GM18505 (cell line): ENCODE data around the gene MANBA.
"Not testable (repeated sequence)": the region's sequence is repeated elsewhere in the genome, so short reads cannot be mapped to it uniquely, and the experiment has no call there.

Experiments
- ATAC-seq: cut with Tn5 transposase; IDR thresholded peaks from one replicate; pipeline ENCODE4 v1.9.1; 2021; ENCODE audit not compliant: unreplicated experiment
- POLR2A ChIP-seq: IDR thresholded peaks from 4 replicates; pipeline ENCODE4 v1.6.1; 2011; ENCODE audit warnings: borderline replicate concordance; ENCODE audit not compliant: insufficient read depth, insufficient read length; ENCODE audit errors: extremely low read depth

MANBA gene

DNA sequence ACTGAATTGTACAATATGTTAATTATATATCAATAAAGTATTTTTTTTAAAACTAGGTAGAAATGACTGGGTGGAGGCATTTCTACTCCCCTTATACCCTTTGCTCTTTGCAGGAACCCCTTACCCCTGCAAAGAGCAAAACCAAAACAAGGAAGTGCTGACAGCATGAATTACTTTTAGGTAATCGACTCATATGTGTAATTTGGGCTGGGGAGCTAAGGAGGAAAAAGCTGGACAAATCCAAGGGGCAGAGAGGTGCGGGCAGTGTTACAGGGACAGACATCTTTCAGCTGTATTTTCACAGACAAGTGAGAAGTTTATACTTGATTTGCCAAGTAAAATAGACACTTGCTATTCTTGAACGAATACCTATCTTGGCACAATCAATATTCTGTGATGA lies 35.5 kb downstream of the MANBA start:
- TF ChIP-seq POLR2A, result no peak
- no peak for ATAC-seq

DNA sequence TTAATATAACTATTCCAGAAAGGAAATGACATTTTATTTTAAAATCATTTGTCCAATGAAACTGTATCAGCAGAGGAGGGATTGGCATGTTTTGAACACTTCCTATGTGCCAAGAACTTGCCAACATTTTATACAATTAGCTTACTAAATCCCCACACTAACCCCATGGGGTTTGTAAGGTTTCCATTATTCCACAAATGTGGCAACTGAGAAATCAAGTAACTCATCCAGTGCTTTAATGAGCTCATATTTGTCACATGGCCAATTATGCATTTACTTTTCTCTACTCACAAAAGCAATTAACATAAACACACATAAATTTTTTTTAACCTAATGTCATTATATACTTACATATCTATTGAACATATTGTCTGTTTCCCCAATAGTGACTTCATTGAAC lies 37.3 kb downstream of the MANBA start:
- ATAC-seq, result no peak
- TF ChIP-seq POLR2A, result no peak

DNA sequence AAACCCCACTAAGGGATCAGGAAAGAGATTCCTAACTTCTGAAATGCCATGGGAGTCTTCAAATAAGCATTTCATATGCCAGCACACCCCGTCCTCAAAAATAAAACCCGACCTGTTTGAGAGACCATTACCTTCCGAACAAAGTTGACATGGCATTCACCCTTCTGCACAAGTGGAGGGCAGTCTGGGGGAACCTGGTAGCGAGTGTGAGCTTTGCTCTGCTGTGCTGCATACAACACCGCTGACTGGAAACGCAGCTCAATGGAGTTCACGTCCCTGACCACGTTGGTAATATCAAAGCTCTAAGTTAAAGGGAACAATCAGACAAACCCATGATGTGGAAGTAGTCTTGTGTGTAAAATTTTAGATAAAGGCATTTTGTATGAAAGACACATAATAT lies 38.0 kb downstream of the MANBA start:
- no peak for ATAC-seq
- TF ChIP-seq POLR2A, result no peak

DNA sequence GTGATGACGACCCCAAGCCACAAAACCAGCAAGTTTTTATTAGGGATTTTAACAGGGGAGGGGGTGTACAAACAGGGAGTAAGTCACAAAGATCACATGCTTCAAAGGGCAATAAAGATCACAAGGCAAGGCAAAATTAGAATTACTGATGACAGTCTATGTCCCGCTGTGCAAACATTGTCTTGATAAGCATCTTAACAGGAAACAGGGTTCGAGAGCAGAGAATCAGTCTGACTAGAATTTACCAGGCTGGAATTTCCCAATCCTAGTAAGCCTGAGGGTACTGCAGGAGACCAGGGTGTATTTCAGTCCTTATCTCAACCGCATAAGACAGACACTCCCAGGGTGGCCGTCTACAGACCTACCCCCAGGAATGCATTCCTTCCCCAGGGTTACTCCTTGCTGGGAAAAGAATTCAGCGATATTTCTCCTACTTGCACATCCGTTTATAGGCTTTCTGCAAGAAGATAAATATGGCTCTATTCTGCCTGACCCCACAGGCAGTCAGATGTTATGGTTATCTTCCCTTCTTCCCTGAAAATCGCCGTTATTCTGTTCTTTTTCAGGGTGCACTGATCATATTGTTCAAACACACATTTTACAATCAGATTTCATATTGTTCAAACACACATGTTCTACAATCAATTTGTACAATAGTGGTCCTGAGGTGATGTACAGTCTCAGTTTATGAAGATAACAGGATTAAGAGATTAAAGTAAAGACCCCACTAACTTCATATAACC lies 41.8 kb downstream of the MANBA start:
- not testable (repeated sequence) for ATAC-seq

DNA sequence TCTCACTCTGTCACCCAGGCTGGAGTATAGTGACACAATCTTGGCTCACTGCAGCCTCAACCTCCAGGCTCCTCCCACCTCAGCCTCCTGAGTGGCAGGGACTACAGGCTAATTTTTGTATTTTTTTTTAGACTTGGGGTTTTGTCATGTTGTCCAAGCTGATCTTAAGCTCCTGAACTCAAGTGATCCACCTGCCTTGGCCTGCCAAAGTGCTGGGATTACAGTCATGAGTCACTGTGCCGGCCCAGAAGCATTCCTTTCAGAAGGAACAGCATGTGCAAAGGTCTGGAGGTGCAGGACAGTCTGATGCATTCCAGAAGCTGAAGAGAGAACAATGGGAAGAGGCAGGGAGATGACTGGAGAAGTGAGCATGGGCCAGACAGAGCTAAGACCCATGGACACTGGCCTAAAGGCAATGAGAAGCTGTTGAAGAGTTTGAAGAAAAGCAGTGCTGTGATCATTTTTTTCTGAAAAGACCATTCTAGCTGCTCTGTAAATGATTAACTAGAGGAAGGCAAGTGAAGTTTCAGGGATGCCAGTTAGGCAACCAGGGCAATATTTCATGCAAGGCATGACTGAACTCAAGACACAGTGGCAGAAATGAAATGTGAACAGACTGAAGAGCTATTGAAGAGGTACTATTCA lies 43.2 kb downstream of the MANBA start:
- ATAC-seq, result no peak
- no peak for TF ChIP-seq POLR2A

DNA sequence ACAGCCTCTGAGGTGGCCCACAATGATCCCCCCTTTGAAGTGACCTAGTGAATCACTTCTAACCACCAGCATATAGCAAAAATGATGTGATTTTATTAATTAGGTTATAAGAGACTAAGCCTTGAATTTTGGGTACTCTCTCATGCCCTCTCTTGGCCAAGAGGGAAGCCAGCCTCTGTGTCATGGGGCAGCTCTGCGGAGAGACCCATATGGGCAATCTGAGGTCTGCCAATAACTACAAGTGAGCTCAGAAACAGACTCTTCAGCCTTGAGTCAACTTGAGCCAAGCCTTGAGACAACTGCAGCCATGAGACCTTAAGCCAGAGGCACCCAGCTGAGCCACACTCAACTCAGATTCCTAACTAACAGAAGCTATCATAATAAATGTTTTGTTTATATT lies 45.7 kb downstream of the MANBA start:
- TF ChIP-seq POLR2A, result no peak
- ATAC-seq, result no peak

DNA sequence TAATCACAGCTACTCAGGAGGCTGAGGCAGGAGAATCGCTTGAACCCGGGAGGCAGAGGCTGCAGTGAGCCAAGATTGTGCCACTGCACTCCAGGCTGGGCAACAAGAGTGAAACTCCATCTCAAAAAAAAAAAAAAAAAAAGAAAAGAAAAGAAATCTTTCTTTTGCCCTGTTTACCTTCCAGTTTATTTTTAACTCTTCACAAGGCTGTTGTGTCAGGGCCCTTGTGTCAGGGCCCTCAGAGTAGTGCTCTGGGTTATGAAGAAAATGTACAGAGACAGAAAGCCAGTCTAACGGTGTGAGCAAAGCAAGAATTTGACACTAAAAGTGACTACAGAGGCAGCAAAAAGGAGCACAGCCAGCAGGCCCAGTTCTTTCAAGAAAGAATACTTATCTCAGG lies 47.0 kb downstream of the MANBA start:
- ATAC-seq, result not testable (repeated sequence)

DNA sequence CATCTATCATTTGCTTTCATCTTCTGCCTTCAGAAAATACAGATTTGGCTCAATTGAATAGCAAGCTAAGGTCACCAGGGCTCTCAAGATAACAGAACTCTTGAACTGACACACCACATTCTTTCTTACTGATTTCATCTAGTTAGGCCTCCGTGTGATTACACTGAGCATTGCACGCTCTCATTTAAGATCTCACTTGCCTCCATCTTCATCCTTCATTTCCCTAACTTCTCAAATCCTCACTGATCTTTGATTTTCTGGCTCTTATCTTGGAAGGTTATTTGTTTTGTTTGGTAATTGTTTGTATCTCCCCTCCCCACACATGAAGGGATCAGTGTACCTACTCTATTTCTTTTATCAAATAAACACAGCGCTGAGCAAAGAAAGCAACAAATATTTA lies 47.7 kb downstream of the MANBA start:
- no peak for ATAC-seq
- TF ChIP-seq POLR2A, result no peak

DNA sequence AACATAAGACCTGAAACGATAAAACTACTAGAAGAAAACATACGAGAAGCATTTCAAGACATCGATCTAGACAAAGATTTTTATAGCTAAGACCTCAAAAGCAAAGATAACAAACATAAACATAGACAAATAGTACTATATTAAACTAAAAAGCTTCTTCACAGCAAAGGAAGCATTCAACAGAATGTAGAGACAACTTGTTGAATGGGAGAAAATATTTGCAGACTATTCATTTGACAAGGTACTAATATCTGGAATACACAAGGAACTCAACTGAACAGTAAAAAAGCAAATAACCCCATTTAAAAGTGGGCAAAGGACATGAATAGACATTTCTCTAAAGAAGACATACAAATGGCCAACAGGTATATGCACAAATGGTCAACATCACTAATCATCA lies 49.8 kb downstream of the MANBA start:
- ATAC-seq, result no peak
- TF ChIP-seq POLR2A, result no peak

DNA sequence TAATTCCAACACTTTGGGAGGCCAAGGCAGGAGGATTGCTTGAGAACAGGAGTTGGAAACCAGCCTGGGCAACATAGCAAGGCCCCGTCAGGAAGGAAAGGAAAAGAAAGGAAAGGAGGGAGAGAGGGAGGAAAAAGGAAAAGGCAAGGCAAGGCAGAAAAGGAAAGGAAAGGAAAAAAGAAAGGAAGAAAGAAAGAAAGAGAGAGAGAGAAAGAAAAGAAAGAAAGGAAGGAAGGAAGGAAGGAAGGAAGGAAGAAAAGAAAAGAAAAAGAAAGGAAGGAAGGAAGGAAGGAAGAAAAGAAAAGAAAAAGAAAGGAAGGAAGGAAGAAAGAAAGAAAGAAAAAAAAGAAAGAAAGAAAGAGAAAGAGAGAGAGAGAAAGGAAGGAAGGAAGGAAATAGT lies 51.7 kb downstream of the MANBA start:
- not testable (repeated sequence) for ATAC-seq

DNA sequence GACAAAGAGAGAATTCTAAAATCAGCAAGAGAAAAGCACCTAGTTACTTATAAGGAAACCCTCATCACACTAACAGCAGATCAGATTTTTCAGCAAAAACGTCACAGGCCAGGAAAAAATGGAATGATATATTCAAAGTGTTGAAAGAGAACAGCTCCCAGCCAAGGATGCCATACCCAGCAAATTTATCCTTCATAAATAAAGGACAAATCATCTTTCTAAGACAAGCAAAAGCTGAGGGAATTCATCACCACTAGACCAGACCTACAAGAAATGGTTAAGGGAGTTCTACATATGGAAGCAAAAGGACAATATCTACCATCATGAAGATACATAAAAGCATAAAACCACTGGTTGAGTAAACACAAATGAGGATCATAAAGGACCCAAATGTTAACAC lies 53.6 kb downstream of the MANBA start:
- ATAC-seq, result no peak
- no peak for TF ChIP-seq POLR2A

DNA sequence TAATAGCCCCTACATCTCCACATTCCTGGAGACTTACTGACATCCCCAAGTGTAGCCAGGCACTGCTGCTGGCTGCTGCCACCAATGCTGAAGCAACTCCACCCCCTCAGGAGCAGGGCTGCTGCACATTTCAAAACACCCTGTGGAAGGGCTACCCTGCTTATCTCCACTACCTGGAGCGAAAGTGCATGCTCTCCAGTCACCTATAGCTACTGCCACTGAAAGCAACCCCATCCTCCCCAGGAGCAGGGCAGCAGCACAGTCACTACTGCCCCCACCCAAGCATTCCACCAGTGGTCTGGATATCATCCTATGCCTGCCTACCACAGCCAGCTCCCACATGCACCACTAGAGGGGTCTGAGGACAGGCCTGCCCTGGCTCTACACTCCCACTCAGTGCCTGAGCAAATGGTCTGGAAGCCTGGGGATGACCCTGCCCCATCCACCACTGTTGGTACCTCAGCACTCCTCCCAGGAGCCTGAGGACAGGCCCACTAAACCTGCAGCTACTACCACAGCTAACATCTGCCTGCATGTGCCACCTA lies 55.3 kb downstream of the MANBA start:
- TF ChIP-seq POLR2A, result no peak
- no peak for ATAC-seq

DNA sequence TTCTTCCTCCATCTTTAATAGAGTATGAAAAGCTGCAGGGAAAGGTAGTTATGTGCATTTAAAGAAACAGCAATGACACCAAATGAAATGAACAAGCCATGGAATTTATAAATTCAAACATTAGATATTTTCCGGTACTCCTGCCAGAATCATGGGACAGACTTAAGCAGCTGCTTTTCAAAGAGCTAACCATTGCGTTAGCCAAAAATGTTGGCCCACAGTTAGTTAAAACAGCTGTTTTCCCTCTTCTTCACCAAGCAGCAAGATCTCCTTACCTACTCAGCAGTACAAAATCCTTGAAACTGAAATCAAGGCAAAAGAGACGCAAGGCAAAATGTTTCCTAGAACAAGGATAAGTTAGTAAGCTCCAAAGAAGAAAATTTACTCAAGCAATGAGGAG lies 64.0 kb downstream of the MANBA start:
- no peak for ATAC-seq
- TF ChIP-seq POLR2A, result no peak

DNA sequence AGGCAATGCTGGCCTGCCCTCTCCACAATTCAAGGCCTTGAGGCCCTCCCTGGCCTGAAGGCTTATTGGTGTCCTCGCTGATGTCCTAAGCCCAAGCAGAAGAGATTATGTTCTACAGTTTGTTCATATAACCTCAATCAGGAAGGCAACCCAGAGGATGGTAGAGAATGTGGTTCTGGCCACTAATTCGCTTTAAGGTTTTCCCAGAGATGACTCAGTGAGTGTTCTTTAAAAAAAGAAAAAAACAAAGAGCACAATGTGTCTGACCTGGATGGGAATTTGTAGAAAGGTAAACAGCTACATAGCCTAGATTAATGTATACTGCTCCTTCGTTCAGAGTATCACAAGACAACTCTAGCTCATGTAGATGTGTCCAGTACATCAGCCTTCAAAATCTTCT lies 66.0 kb downstream of the MANBA start:
- no peak for ATAC-seq
- TF ChIP-seq POLR2A, result no peak

DNA sequence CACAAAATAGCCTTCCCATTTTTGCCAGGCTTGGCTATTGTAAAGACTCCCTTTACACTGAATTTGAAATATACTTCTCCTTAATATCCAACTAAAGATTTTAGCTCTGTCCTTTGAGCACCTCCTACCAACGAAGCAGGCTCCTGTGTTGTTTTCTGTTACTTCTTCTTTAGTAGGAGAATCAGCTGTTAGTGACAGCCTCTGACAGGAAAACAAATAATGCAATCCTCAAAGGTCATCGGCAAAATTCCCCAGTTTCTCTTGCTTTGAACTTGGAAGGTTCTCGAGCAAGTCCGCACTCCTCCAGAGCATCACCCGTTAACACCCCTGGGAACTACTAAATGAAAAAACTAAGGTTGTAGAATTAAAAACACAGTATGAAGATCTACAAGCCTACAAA lies 66.9 kb downstream of the MANBA start:
- ATAC-seq, result no peak
- TF ChIP-seq POLR2A, result no peak
